Ishikawa (cell line): ENCODE data around the gene TRHDE.

ENCODE experiments used
- CEBPB ChIP-seq: IDR thresholded peaks from 2 replicates; pipeline ENCODE4 v1.6.1; 2012
- CREB1 ChIP-seq: IDR thresholded peaks from 2 replicates; pipeline ENCODE4 v1.6.1; 2012; ENCODE audit warnings: low read depth
- EGR1 ChIP-seq: IDR thresholded peaks from 2 replicates; pipeline ENCODE4 v1.6.1; 2012
- EP300 ChIP-seq: IDR thresholded peaks from 2 replicates; pipeline ENCODE4 v1.6.1; 2012; ENCODE audit warnings: borderline replicate concordance
- FOXM1 ChIP-seq: IDR thresholded peaks from 2 replicates; pipeline ENCODE4 v1.6.1; 2012; ENCODE audit warnings: low read depth, borderline replicate concordance
- NFIC ChIP-seq: IDR thresholded peaks from 2 replicates; pipeline ENCODE4 v1.6.1; 2012
- RAD21 ChIP-seq: IDR thresholded peaks from 2 replicates; pipeline ENCODE4 v1.6.1; 2012; ENCODE audit warnings: low read depth
- TAF1 ChIP-seq: IDR thresholded peaks from 2 replicates; pipeline ENCODE4 v1.6.1; 2012; ENCODE audit warnings: low read depth, mild to moderate bottlenecking
- TCF12 ChIP-seq: IDR thresholded peaks from 2 replicates; pipeline ENCODE4 v1.6.1; 2012; ENCODE audit warnings: low read depth
- TEAD4 ChIP-seq: IDR thresholded peaks from 2 replicates; pipeline ENCODE4 v1.6.1; 2012
- YY1 ChIP-seq: IDR thresholded peaks from 2 replicates; pipeline ENCODE4 v1.6.1; 2012; ENCODE audit warnings: low read depth
- ZBTB7A ChIP-seq: IDR thresholded peaks from 2 replicates; pipeline ENCODE4 v1.6.1; 2012; ENCODE audit warnings: low read depth
- TF ChIP-seq, protein P1 (sequence below): IDR thresholded peaks from 2 replicates; pipeline ENCODE4 v1.6.1; 2012; ENCODE audit warnings: low read depth, mild to moderate bottlenecking
- TF ChIP-seq, protein P2 (sequence below): IDR thresholded peaks from 2 replicates; pipeline ENCODE4 v1.6.1; 2012
- TF ChIP-seq, protein P3 (sequence below): IDR thresholded peaks from 2 replicates; pipeline ENCODE4 v1.6.1; 2012

TRHDE gene

DNA sequence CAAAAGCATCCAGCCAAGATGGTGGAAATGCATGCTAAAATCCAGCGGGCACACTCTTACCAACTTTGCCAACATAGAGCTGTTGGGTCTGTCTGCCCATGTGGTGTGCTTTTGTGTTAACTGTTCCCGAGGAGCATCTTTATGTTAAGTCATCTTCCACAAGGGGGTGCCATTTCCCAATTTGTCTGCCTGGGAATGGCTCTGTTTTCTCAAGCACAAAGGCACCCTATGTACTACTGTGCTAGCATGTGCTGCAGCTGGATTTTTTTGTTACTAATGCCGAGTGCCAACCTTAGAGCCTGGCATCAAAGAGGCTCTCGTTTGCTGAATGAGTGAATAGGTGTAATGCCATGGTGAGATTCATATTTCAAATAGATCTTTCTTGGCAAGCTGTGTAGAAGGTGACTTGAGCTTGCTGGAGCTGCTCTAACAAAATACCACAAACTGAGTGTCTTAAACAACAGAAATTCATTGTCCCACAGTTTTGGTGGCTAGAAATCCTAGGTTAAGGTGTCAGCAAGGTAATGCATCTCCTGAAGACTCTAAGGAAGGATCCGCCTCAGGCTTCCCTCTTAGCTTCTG lies 74.3 kb downstream of the TRHDE start:
- TF ChIP-seq NFIC: no peak
- peak; percentile 84 for TF ChIP-seq RAD21
- no peak for TF ChIP-seq YY1

DNA sequence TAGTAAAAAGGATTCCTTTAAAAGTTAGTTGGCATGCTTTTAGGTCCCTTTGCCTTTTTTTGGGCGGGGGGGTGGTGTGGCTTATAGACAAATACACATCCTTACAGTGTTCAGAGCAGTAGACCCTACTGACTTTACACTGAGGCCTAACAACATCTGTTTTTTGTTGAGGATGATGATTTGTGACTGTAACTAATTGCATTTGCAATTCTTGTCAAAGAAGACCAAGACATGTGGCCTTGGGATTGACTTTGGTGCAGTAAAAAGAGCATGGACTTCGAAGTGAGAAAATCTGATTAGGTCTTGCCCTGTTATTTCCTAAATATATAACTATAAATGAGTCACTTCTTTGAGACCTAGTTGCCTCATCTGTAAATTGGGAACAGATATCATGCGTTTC lies 77.3 kb downstream of the TRHDE start:
- TF ChIP-seq TEAD4: no peak
- TF ChIP-seq TCF12: no peak

DNA sequence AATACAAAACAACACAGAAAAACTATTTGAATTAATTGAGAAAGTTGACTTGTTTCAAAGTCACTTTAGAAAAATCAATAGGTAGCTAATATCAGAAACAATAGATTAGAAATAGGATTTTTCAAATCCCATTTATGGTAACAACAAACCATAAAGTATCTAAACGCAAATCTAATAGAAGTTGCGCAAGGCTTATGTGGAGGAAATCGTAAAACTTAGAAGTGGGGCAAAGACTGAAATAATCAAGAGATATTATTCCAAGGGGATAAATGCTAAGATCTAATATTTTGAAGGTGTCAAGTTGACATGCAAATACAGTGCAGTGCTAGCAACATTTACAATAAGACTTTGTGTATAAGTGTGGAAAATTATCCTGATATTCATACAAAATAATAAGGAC lies 87.2 kb downstream of the TRHDE start:
- no peak for TF ChIP-seq RAD21
- peak; percentile 49; the same call in 1 of the 2 replicates for TF ChIP-seq CEBPB

DNA sequence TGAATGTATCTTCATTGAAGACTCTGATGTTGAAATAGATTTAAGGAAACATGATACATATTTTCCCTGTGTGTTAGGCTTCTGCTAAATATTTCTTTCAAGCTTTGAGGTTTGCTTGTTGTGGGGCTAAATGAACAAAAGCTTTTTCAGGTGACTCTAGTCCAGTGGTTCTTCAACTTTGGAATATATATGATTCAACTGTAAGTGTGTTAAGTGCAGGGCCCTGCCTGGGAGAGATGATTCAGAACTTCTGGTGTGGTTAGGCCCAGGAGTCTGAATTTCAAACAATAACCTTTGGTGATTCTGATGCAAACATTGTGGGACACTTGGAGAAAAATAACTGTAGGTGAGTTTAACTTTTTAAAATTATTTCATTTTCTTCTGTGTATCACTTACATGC lies 93.0 kb downstream of the TRHDE start:
- TF ChIP-seq YY1 (no peak), NFIC (no peak), TAF1 (no peak), CEBPB (no peak), TEAD4 (no peak)

DNA sequence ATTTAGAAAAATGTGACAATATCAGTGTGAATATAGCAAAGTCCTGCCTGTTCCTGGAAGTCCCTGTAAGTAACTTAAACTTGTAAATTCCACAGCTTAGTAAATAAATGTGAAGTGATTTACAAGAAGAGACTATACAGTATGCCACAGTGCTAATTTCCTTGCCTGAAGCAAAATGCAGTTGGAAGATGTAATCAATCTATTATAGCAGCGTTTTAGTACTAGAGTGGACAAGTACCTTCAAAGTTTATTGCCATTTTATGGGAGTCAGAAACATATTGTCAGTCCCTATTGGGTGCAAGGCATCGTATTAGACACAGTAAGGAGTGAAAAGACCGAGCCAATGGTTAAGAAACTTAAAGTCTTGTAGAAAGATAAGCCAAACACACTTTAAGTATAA lies 94.1 kb downstream of the TRHDE start:
- TF ChIP-seq YY1 (no peak), FOXM1 (no peak), CEBPB (no peak), TAF1 (no peak), TEAD4 (no peak), RAD21 (no peak), EP300 (no peak), NFIC (no peak), CREB1 (no peak), TCF12 (no peak)
- TF ChIP-seq, protein P1, sequence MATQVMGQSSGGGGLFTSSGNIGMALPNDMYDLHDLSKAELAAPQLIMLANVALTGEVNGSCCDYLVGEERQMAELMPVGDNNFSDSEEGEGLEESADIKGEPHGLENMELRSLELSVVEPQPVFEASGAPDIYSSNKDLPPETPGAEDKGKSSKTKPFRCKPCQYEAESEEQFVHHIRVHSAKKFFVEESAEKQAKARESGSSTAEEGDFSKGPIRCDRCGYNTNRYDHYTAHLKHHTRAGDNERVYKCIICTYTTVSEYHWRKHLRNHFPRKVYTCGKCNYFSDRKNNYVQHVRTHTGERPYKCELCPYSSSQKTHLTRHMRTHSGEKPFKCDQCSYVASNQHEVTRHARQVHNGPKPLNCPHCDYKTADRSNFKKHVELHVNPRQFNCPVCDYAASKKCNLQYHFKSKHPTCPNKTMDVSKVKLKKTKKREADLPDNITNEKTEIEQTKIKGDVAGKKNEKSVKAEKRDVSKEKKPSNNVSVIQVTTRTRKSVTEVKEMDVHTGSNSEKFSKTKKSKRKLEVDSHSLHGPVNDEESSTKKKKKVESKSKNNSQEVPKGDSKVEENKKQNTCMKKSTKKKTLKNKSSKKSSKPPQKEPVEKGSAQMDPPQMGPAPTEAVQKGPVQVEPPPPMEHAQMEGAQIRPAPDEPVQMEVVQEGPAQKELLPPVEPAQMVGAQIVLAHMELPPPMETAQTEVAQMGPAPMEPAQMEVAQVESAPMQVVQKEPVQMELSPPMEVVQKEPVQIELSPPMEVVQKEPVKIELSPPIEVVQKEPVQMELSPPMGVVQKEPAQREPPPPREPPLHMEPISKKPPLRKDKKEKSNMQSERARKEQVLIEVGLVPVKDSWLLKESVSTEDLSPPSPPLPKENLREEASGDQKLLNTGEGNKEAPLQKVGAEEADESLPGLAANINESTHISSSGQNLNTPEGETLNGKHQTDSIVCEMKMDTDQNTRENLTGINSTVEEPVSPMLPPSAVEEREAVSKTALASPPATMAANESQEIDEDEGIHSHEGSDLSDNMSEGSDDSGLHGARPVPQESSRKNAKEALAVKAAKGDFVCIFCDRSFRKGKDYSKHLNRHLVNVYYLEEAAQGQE: no peak
- TF ChIP-seq, protein P2, sequence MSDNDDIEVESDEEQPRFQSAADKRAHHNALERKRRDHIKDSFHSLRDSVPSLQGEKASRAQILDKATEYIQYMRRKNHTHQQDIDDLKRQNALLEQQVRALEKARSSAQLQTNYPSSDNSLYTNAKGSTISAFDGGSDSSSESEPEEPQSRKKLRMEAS: no peak

DNA sequence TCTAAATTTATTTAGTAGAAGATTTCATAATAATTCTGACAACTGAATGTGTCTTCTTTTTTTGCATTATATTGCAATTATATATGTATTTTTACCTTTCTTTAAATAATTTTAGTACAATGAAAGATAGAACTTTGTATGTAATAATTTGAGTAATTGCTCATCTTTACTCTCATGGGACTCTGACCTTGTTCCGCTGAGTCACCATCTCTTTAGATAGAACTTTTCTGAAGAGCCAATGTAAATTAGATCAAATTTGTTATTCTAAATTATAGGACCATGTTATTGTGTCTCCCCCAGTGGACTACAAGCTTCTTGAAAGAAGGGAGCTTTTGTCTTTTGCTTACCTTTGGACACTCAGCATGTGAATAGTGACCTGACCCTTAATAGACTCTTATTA lies 96.1 kb downstream of the TRHDE start:
- no peak for TF ChIP-seq TAF1
- TF ChIP-seq TEAD4: no peak
- TF ChIP-seq, protein P2: no peak
- TF ChIP-seq NFIC: no peak
- TF ChIP-seq CEBPB: no peak

DNA sequence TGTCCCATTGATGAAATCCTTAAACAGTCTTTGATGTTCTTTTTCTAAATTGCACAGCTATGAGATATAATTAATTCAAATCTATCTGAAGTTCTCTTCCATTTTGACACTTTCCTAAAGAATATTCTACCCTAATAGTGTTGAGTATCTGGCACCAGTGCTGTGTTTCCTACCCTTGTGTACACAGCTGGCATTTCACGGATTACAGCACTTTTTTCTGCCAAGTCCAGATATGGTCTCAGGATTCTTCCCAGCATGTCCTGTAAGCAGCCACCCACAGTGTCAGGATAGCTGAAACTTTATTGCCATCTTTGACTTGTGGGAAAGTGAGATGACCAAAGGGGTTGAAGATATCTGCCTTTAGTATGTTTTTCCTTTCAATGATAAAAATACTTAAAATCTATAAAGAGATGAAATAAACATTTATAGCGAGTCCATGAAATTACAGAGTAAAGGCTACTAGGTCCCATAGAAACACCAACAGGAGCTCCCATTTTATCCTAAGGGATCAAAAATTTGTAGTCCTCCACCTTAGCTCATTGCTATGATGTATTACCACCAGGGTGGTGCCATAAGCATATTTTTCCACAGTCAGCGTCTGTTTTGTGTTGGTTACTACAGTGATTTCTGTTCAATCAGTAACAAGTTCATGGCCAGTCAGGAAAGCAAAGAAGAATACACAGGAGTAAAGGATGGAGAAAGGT lies 96.7 kb downstream of the TRHDE start:
- TF ChIP-seq YY1 (no peak), EP300 (no peak), CEBPB (no peak), EGR1 (no peak), CREB1 (no peak), ZBTB7A (no peak), TAF1 (no peak), TEAD4 (no peak), RAD21 (no peak), TCF12 (no peak), FOXM1 (no peak)
- TF ChIP-seq, protein P1: no peak
- TF ChIP-seq, protein P3, sequence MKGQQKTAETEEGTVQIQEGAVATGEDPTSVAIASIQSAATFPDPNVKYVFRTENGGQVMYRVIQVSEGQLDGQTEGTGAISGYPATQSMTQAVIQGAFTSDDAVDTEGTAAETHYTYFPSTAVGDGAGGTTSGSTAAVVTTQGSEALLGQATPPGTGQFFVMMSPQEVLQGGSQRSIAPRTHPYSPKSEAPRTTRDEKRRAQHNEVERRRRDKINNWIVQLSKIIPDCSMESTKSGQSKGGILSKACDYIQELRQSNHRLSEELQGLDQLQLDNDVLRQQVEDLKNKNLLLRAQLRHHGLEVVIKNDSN: no peak
- TF ChIP-seq, protein P2: no peak
